Measurements from ENCODE around the gene TRIM25.
"Not testable (repeated sequence)": the region's sequence is repeated elsewhere in the genome, so short reads cannot be mapped to it uniquely, and the experiment has no call there.

TRIM25 gene

GRCh38 chr17:56913867-56914580 is at the start of gene TRIM25:
Gene TRIM25, minus strand, starts transcription at chr17:56914049. Its CDS starts 61 bp downstream, at chr17:56913988.
- DNase-seq = peak; percentile 79

GRCh38 chr17:56960596-56961538 is 47.0 kb upstream of the TRIM25 start, which contains the start of gene COIL:
Gene COIL, minus strand, starts transcription at chr17:56961050. Its CDS starts 31 bp downstream, at chr17:56961019.
- DNase-seq = peak; percentile 95

- DNase-seq = no peak
These were observed 43.1 kb upstream of the TRIM25 start for GRCh38 chr17:56956992-56957391.

GRCh38 chr17:56949595-56949994 is 35.7 kb upstream of the TRIM25 start:
- no peak for DNase-seq

- no peak for DNase-seq
These were observed 34.6 kb upstream of the TRIM25 start for GRCh38 chr17:56948491-56948890.

GRCh38 chr17:56947741-56948140 is 33.9 kb upstream of the TRIM25 start:
- no peak for DNase-seq

GRCh38 chr17:56945938-56946505 is 32.2 kb upstream of the TRIM25 start:
- no peak for DNase-seq

GRCh38 chr17:56943505-56944125 is 29.8 kb upstream of the TRIM25 start:
- no peak for DNase-seq

- peak; percentile 38 for DNase-seq
These were observed 26.1 kb upstream of the TRIM25 start for GRCh38 chr17:56939869-56940484.

GRCh38 chr17:56938206-56938605 is 24.4 kb upstream of the TRIM25 start:
- DNase-seq = not testable (repeated sequence)

GRCh38 chr17:56937687-56938086 is 23.8 kb upstream of the TRIM25 start:
- DNase-seq = no peak

GRCh38 chr17:56936697-56937322 is 23.0 kb upstream of the TRIM25 start:
- DNase-seq = no peak

- DNase-seq = no peak
These were observed 21.6 kb upstream of the TRIM25 start for GRCh38 chr17:56935461-56935860.

GRCh38 chr17:56934280-56934679 is 20.4 kb upstream of the TRIM25 start:
- no peak for DNase-seq

GRCh38 chr17:56933868-56934267 is 20.0 kb upstream of the TRIM25 start:
- no peak for DNase-seq

GRCh38 chr17:56933151-56933745 is 19.4 kb upstream of the TRIM25 start:
- no peak for DNase-seq

GRCh38 chr17:56930739-56931337 is 17.0 kb upstream of the TRIM25 start:
- DNase-seq = no peak

- DNase-seq = no peak
These were observed 15.6 kb upstream of the TRIM25 start for GRCh38 chr17:56929362-56929969.

GRCh38 chr17:56928586-56928985 is 14.7 kb upstream of the TRIM25 start:
- no peak for DNase-seq

GRCh38 chr17:56926704-56927103 is 12.9 kb upstream of the TRIM25 start:
- no peak for DNase-seq

- no peak for DNase-seq
These were observed 12.4 kb upstream of the TRIM25 start for GRCh38 chr17:56926270-56926669.
